NCI-H2196 (cell line): ENCODE data around the gene MBNL3.
"Not testable (repeated sequence)": the region's sequence is repeated elsewhere in the genome, so short reads cannot be mapped to it uniquely, and the experiment has no call there.

Experiments
- DNase-seq: peaks from one replicate; lab custom pipeline; 2025; ENCODE audit not compliant: unreplicated experiment; lab: John Stamatoyannopoulos, UW

The MBNL3 gene

DNA sequence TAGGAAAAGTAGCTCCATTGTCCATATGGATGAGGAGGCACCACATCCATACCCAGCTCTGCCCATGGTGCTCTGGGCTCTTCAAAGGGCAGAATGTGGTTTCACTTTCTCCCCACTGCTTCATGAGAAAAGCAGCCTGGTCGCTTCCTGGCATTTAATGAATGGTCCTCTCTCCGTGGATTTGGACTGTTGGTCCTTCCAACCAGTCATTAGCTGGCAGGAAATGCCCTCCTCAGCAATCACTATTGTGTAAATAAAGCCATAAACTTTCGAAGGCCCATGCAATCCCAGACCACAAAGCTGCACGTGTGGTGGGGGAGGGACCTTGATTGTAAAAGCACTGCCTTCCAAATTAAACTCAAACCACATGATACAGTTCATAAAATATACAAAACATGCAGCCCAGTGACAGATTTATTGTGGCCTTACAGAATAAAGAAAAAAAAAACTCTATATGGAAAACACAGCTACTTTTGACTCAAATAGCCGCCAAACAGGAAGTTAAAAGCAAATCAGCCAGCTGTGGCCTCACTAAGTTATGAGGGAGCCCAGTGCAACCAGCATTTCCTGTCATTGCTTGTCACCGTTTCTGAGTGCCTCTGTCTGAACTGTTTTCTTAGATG lies 8.1 kb downstream of the MBNL3 start:
- DNase-seq, result peak; percentile 52

DNA sequence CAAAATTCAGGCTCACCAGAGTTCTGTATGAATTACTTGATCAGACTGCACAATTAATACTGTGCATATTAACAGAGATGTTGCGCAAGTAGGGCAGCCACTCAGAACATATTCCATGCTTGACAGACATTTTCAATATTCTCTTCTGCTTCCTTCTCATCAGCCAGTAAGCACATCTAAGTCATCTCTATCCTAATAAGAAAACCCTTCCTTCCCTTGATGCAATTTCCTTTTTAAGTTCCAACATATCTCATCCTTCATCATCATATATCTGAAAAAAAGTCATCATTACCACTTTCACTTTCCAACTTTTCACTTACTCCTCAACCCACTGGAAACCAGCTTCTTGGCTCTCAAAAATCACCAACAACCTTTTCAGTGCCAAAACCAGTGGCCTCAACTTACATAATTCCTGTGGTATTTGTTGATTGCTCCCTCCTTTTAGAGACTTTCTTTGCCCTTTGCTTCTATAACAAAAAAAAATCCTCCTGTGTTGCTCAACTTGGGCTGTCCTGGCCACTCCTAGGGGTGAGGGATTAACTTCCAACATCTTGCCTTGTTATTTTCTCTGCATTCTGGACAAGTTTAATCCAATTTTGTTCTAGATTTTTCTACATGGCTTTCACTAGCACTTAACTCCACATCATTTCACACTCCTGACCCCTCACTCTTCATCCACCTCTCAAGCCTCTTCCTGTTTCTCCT lies 14.1 kb downstream of the MBNL3 start:
- no peak for DNase-seq

DNA sequence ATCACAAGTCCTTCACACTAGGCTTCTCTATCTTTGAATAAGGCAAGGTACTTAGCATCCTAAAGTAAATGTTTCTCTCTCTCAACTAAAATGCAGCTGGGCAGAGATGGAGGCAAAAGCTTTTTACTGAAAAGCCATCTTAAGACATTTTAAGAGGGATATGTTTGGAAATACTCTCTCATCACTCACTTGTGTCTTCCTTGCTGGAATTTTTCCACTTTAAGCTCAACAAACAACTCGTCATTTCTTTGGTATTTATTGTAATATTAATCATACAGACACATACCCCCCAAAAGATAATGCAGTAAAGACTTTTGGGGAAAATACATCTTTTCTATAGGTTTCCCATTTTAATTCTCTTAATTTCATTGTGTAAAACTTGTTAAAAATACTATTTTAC lies 16.4 kb downstream of the MBNL3 start:
- no peak for DNase-seq

DNA sequence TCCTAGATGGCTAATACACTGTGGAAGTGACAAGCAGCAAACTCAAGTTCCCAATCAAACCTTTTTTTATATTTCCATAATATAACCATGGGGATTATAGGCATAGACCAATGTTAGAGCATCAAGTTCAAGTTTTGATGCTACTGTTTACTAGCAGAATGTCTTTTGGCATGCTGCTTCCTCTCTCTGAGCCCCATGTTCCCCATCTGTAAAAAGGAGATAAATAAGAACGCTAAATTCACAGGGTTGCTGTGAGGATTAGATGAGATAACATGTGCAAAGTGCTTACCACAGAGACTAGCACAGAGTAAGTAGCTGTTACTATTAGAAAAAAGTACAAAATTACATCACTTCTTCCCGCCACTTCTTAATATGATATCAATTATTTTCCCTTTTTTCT lies 18.0 kb downstream of the MBNL3 start:
- no peak for DNase-seq

DNA sequence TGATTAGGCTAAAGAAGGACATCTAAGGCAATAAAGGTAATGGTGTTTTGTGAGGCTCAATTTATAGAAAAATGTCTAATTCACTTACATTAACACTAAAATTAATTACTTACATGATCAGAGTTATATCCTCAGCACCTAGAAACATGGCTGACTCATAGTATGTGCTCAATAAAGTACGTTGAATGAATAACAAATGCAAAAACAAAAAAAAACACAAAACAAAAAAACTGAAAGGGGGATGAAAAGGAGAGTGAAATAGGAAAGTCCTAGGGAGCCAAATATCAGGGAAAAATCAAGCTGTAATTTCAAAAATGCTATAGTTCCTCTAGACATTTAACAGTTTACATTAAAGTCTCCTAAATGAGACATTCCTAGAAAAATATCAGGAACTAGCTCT lies 18.7 kb downstream of the MBNL3 start:
- DNase-seq, result no peak

DNA sequence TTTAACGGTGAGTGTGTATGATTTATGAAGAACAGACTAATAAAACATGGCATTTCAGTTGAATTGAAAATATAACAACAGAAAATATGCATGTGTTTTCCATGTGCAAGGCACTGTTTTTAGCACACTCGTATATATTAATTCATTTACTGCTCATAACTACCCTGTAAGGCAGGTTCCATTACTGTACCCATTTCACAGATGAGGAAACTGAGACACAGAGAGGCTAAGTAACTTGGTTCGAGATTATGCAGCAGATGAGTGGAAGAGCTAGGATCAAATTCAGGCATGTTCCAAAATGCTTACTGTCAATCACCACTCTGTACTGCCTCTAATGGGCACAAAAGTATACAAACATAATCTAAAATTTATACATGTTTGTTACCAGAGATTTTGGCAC lies 20.4 kb downstream of the MBNL3 start:
- no peak for DNase-seq

DNA sequence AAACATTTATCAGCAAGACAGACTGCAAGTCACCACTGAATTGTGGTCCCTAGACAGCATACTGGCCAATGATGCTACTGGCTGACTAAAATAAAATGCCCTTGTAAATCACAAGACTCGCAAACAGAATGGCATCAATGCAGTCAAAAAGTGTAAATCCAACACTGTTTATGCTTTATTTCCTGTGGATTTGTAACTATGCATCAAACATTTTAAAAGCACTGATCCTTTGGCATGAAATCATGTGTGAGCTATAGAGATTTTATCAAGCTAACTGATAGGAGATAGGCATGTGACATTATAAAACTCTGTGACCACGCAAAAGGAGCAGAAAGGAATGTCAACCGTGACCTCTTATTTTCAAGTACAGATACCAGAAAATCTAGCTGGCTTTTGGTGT lies 20.8 kb downstream of the MBNL3 start:
- no peak for DNase-seq

DNA sequence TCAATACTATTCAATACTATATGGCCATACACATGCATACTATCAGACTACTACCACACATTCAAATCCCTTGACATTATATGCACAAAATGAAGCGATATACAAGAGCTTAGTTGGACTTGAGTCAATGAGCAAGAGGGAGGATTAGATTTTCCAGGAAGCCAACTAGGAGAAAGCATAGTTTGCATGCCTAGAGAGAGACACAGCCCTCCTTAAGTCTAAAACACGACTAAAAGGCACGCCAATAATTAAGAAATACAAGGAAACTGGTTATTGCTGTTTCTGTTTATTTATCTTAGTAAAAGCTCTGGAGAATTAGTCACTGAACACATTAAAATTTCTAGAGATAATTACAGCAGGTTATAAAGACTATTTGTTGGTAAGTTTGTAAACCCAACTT lies 21.8 kb downstream of the MBNL3 start:
- no peak for DNase-seq

DNA sequence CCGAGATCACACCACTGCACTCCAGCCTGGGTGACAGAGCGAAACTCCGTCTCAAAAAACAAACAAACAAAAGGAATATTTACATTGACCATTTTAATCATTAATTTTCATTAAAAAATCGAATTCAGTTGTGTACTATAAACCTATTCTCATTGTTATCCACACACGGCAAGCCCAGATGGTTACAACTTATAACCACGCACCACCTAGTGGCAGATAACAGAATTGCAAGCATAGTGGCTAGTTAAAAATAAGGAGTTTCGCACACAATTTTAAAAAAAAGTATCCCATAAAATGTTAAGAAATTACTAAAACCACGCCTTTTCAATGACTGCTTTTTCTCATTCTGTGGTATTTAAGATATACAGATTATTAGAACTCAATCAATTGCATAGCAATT lies 25.4 kb downstream of the MBNL3 start:
- DNase-seq, result no peak

DNA sequence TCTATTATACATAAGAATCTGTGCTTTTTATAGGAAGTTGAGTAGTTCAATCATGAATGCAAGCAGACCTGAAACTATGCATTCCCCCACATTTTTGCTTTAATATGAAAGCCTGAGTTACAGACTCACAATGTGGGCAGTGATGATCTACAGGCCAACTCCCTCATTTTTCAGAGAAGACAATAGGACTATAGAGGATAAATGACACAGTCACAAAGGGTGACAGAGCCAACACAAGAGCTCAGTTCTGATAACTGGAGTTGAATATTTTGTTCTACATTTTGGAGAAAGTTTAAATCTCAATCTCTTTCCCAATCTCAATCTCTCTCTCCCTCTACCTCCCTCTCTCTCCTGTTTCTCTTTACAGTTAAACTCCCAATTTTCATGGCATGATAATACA lies 27.0 kb downstream of the MBNL3 start:
- no peak for DNase-seq

DNA sequence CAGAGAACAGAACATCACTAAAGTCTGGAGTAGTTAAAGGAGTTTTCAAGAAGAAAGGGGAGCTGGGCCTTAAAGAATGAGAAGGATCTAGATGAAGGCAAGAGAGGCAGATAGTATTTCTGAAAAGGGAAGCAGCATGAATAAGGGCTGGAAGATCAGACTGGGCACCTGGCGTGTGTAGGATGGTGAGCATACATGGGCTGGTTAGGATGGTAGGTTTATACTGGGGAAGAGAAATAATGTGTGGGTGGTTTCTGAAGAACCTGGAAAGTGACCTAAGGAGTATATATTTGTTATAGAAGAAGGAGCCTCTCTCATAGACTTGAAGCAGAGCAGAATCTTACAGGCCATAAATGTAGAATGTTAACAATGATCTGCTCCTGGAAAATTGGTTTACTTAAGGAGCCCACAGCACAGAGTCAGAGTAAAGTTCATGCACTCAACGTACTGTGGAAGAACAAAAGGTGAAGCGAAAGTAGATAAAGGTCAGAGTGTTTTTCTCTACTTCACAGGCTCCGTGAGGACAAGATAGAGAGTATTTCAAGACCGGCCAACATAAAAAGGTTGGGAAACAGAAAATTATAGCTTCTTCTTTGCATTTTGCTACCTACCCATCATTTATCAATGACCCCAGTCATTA lies 35.8 kb downstream of the MBNL3 start:
- no peak for DNase-seq

DNA sequence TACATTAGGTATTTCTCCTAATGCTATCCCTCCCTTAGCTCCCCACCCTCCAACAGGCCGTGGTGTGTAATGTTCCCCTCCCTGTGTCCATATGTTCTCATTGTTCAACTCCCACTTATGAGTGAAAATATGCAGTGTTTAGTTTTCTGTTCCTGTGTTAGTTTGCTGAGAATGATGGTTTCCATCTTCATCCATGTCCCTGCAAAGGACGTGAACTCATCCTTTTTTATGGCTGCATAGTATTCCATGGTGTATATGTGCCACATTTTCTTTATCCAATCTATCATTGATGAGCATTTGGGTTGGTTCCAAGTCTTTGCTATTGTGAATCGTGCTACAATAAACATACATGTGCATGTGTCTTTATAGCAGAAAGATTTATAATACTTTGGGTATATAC lies 42.9 kb downstream of the MBNL3 start:
- not testable (repeated sequence) for DNase-seq

DNA sequence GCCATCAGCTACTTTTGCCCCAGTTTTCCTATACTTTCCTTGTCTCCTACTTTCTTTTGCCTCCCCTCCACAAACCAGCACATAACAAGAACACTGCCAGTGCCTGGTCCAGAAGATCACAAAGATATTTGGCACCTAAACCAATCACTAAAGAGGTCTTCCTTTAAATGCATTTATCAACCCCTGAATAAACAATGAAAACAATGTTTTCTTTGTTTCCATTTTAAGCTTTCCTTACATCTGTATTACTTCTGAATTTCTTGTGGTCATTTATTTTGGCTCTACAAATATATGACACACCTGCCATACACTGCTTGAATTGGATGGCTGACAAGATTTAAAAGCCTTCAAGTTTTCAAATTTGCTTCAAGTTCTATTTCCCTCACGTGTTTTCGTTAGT lies 43.9 kb downstream of the MBNL3 start:
- no peak for DNase-seq

DNA sequence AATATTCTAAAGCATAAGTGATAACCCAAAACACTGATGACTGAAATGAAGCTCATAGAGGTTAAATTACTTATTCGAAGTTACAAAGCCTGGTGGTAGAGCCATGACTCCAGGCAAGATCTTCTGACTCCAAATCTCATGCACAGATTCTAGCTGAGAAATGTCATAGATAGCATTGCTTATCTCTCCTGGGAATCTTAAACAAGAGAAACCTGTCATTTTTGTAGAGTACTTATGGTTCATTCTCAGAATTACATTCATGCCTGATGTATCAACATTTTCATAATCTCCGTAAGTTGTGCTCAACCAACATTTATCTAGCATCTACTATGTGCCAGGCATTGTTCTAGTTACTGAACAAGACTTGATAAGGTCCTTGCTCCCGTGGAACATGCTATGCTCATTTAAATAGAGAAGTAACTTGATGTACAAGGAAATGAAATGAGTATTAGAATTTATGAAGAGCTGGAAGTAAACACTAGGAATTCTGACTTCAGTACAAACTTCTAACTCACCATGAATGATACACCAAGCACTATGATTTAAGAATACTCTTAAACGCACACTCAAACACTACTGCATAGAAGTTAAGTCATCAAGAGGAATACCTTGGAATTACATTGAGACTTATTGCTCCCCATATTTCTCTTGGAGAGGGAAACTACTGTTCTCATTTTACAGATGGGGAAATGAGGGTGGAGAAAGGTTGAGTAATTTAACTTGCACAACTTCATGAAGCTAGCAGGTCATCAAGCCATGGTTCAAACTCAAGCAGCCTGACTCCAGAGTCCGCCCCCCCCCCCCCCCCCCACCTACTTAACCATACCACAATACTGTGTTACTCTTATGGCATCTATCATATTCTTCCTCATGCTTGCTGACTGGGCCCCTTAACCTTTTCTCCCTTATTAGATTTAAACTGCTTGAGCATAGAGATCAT lies 45.4 kb downstream of the MBNL3 start:
- DNase-seq, result no peak

DNA sequence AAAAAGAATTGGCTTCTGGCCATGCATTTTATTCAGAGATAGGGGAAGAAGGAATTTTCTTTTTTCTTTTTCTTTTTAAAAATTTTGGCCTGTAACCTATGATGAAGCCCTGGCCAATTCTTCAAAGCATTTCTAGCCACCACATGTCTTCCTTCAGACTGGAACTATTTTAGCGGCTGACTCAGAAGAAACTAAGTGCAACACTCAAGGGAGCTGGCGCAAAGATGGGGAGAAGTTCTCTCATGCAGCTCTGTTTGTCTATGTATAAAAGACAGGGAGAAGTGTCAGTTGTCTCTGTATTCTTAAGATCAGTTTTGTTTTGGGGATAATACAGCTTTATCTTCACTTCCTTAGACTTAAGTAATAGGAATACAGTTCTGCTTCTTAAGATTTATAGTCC lies 46.1 kb downstream of the MBNL3 start:
- no peak for DNase-seq

DNA sequence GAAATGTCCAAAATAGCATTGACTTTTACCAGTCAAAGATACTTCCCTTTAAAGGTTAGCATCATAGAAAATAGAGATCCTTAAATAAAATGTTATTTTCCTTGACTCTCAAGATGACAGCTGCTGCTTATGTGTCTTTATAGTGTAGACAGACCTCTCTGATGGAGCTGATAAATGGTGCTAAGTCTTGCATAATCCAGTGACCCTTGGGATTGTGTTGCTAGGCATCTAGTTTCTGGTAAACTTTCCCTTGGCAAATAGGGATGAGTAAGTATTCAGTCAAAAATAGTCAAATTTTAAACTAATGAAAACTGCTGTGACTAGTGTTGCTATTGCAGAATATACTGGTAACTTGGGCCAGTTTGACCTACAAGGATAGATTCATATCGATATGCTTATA lies 53.6 kb downstream of the MBNL3 start:
- no peak for DNase-seq

DNA sequence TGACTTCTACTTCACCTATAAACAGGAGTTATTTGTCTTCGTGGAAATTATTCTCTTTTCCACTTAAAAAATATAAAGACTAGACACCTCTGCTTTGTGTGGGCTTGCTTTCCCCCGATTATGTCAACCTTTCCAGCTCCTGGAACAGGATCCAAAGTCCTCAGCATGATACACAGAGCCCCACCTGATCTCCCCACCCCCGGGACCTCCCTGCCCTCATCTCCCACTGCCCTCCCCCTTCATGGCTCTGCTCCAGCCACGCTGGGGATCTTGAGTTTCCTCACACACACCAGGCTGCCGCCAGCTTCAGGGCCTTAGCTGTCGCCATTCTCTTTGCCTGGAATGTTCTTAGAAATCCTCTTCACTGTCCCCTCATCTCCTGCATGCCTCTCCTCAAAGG lies 55.3 kb downstream of the MBNL3 start:
- no peak for DNase-seq

DNA sequence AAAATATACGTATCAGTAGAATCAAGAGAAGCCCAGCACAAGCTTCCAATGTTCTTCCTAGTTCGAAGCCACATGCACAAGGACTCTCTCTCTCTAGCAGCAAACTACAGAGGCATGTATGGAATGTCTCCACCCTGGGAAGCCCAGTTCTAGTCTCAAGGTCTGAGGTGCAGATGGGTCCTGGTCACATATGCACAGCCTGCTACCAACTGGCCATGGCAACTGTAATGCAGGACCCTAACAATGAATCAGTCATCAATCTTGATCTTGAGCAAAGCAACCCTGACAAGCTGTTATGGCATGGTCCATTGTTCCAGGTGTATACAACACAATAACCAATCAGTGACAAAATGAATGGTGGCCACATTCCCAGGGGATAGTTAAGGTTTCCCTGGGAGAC lies 55.8 kb downstream of the MBNL3 start:
- no peak for DNase-seq

DNA sequence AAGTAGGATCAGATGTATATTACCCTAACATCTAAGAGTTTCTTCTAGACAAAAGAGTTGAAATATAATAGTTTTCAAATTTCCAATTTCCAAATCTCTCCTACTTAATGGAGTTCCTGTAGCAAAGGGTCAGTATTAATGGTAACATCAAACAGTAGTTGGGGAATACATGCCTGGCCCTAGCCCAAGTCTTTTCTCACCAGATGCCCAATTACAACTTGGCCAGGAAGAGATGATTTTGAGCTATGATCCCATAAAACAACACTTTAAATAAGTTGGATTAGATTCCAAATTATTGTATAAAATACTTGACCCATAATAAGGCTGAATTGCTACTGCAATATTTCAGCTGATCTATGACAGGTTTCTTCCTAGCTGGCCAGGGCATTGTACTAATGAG lies 59.9 kb downstream of the MBNL3 start:
- DNase-seq, result no peak

DNA sequence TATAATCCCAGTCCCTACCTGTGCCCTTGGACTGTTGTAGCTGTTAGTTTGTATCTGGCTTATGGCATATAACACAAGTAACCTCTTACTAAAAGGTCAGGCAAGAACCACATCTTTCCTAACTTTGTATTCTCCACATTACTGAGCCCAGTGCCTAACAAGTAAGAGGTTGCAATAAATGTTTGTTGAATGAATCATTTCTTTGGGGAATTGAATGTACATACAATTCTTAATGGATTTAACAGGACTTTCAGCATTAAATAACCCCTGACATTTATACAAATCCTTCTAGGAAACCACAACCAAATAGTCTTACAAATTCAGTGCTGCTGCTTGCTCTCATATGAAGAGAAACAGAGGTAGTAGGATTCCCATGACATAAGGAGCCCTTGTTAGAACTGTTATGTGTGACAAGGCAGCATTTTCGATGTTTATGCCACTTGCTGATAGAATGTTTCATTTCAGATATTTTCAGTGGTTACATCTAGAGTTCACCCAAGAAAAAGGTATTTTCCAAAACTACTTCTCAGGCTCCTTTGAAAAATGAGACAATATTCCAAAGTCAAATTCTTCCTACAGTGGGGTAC lies 62.0 kb downstream of the MBNL3 start:
- DNase-seq, result no peak

DNA sequence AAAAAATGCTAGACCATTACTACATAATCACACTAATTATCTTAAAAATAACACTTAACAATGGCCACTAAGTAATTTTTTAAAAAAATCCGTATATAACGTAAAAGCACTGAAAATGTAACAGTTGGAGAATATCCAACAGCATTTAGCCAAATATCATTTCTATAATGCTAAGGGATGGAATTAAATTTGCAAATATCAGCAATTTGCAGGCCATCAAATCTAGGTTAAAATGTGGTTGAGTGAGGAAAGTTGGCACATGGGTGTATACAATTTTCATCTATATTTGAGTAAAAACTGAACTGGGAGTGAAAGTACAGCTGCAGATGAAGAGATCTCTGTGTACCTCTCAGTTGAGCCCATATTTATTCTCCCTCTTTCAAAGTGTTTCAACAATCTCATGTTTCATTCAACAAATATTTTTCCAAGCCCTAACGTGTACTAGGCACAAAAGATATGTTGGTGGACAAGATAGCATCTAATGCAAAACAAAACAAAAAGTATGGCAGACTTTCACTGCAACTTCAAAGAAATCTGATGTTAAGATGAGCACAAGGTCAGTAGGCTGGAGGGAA lies 63.0 kb downstream of the MBNL3 start:
- DNase-seq, result no peak
